Anterior cingulate cortex (tissue), 58 donors: Measurements from ENCODE around the gene TEX9.

Source experiments
- DNase-seq, 58 donors: peaks; one replicate each; lab custom pipeline; 2025; lab: John Stamatoyannopoulos, UW

Gene TEX9

DNA sequence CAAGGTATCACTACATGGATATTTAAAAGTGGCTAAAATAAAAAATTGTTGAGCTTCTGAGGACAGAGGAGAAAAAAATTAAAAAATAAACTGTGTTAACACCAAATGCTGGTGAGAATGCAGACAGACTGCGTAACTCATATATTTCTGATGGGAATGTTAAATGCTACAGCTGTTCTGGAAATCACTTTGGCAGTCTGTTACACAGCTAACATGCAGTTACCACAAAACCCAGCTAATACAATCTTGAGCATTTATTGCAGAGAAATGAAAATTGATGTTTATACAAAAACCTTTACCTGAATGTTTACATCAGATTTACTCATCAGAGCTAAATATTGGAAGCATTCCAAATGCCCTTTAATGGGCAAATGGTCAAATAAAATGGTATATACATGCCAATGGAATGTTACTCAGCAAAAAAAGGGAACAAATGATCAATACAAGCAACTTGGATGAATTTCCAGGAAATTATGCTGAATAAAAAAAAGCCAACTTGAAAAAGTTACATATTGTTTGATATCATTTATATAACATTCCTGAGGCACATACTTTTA lies 75.1 kb downstream of the TEX9 start:
- DNase-seq, result no peak

DNA sequence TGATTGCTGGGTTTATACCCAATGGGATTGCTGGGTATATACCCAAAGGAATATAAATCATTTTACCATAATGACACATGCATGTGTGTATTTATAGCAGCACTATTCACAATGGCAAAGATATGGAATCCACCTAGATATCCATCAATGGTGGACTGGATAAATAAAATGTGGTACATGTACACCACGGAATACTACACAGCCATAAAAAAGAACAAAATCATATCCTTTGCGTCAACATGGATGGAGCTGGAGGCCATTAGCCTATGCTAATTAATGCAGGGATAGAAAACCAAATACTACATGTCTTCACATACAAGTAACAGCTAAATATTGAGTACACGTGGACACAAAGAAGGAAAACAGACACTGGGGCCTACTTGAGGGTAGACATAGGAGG lies 77.1 kb downstream of the TEX9 start:
- DNase-seq, result no peak

DNA sequence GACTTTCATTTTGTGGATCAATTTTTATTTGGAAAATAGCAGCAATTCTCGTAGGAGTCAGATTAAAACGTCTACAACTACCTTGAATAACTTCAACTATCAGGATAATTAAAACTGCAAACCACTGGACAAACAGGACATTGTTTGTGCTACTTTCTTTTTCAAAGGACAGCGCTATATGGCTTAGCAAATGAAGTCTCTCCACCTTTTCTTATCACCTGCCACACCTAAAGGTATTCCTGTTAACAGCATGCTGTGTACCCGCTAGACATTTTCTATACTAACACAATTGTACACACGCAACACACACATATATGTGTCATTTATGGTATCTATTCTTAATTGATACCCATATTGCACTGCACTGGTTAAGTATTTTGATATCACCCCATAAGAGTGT lies 80.5 kb downstream of the TEX9 start:
- no peak for DNase-seq

DNA sequence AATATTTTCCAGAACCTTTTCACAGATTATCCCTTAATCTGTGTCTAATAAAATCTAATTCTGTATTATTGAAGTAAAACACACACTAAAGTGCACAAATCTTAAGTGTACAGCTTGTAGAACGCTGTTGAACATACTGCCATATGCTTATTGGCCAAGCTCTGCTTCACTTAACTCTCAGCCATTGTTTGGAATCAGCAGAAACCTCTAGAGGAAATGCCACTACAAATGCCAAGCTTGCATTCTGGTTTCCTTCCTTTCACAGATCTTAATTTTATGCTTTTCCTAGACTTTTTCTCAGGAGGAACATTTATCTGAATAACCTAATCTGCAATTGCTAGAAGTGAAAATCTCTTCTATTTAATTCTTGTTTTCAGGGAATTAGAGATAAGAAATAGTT lies 89.6 kb downstream of the TEX9 start:
- no peak for DNase-seq

DNA sequence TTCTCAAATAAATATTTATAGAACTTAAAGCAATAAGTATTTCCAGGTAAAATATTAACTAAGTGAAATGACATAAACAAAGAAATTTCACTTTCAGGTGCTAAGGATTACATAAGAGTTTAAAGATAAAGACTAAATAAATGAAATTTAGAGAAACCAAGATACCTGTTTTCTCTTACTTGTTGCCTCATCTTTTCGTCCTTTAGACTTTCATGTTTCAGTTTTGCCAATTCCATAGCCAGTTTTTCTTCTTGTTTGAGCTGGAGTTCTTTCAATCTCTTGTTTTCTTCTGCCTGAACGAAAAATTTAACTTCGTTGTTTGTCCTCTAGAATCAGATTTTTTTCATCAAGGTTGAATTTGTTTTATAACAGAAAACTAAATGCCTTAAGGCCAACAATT lies 91.0 kb downstream of the TEX9 start:
- DNase-seq, result no peak

DNA sequence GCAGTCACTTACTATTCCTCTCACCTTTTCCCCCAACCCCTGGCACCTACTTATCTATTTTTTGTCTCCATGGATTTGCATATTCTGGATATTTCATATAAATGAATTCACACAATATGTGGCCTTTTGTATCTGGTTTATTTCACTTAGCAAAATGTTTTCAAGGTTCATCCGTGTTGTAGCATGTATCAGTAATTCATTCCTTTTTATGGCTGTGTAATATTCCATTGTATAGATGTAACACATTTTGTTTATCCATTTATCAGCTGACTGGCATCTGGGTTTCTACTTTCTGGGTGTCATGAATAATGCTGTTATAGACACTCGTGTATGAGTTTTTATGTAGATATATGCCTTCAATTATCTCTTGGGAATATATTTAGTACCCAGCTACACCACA lies 93.9 kb downstream of the TEX9 start:
- no peak for DNase-seq

DNA sequence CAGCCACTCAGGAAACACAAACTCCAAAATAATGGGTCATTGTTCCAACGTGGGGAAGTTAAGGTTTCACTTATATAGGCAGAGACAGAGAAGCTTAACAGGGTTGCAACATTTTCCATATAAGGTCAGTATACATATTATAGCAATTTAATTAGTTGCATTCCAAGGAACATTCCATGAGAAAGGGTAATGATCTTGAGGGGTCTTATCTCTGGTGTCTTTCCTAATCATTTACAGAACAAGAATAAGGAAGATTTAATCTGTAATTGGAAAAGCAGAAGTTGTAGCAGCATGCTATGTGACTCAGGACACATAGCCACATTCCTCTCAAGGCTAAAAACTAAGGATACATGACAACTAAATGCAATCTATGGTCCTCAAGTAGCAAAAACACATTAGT lies 94.8 kb downstream of the TEX9 start:
- no peak for DNase-seq

DNA sequence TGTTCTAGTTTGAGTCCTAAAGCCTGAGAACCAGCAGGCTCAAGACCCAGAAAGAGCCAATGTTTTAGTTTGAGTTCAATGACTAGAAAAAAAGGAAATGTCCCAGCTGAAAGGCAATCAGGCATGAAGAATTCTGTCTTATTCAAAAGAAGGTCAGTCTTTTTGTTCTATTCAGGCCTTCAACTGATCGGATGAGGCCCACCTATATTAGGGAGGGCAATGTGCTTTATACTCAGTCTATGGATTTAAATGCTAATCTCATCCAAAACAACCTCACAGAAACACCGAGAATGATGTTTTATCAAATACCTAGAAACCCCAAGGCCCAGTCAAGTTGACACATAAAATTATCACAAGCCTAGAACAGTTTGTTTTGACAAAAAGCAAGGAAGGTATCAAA lies 95.7 kb downstream of the TEX9 start:
- DNase-seq, result no peak

DNA sequence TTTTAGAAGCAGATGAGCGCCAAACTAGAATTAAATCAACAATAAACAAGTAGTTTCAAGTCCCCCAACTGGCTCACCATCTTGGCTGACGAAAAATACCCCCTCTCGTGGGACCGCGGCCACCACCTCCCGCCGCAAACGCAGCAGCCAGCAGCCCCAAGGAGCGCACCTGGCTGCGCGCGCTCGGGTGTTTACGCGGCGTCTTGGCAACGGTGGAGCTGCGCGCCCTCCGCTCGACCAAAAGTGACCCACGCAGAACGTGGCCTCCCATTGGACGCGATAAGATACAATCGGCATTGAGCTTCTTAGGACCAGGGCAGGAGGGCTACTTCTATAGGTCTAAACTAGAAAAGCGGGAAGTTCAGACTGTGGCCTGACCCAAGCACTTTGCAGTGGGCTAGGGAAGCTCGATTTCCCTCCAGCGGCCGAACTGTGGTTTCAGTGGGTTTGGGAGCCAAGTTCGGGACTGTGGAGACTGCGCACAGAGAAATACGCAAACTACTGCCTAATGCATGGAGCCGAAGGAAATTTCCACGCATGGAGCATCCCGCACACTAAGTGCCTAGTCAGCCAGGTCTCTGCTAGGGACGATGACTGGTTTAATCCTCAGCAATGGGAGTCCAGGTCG lies 99.8 kb downstream of the TEX9 start, which contains the start of gene MNS1:
Gene MNS1 (minus strand): TSS at position 245 of the 628 bp plus-strand sequence. CDS start 165 bp downstream, at position 80.
- DNase-seq, result peak; percentile 8 to 91 (median 76)

DNA sequence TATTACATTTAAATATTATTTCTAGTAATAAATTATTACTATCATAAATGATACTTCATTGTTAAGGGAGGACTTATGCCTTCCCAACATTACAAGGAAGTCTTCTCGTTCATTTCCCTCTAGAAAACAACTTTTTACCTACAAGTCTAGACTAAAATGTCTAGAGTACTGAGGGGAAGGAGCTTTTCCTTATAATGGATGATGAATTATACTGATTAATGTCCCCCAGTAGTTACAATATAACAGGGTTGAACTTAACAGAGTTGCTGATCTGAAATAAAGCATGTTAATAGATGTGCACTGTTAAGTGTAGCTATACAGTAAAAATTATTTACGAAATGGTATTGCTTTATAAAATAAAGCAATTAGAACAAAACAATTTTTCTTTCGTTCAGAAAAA lies 102.4 kb downstream of the TEX9 start:
- no peak for DNase-seq

DNA sequence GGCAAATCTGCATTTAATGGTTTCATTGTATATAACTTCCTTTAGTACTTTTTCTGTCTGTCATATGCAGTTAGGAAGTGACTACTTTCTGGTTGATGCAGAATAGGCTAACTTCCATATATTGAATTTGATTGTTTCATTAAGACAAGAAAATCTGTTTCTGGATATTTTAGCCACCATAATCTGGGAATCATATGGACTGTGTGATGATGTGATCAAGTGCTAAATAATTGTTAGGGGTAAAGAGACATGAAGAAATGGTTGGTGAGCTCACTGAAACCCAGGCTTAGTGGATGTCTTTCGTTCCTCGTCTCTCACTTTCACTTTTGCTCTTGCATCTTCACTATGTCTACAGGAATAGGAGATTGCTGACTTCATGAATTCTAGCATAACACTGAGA lies 103.2 kb downstream of the TEX9 start:
- no peak for DNase-seq

DNA sequence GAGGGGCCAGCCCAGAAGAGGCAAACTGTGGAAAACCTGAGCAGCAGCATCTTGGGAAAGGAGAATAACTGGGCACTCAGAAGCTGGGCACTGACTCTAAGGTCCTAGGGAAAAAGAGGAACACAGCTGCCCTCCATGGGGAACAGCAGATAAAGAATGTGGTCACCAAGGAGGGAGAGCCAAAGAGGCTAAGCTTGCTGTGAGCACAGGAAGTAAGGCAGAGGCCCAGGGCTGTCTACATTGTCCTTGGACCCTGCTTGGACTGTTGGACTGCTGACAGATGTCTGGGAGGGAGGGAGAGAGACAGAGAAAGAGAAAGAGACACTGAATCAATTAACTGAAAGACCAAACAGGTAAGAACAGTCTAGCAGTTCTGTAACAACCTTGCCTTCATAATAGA lies 104.3 kb downstream of the TEX9 start:
- DNase-seq, result no peak

DNA sequence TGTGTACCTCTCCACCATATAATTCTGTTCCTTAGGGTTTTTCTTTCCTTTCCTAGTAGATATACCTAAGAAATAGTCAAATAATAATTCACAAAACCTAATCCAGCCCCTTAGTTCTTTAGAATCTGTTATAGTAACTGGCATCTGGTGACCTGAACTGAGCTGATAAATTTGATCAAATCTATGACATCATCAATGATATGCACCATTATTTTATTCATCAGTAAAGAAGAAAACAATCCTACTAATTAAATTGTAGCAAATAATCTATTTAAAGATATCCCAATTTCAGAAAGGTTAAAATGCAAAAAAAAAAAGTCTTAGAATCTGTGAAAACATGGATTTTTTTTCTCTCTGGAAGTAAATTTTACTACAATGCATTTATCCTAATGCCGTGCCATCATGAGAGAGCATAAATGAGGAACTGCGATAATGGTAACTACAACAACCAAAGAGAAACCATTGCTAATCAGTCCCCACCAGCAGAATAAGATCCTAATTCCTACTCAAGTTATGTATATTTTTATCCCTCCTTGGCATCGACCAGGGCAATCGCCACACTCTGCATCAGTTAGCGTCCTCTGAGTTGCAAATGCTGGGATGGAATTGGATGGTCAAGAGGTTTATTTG lies 106.3 kb downstream of the TEX9 start:
- DNase-seq, result no peak

DNA sequence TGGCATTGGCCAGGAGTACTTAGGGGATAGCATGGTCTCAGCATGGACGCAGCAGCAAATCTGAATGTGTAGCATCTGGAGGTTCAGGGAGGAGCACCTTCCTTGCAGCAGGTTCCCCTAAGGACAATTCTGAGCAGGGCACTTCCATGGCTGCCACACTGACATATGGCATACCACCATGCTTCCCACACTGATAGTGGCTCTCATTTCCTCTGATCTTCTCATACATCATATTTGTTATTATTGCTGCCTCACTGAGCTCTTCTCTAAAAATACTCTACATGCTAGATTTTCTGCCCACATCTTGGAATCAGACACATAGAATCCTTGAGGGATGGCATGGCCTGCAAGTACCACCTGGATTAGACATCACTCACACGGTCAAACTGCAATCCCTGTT lies 107.1 kb downstream of the TEX9 start:
- no peak for DNase-seq

DNA sequence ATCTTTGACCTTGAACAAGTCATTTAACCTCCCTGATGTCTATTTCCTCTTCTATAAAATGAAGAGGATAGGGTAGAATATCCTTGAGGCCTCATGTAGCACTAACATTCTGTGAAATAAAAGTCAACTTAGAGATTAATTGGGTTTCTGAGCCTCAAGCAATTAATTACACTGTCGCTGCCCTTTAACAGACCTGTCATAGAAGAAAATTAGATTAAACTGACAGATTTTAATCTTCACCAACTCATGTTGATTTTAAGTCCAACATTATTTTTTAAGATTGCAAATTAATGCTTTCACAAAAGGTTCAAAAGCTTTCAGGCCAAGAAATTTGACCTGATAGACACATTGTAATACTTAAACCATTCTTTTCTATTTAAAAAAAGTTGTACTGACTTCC lies 107.8 kb downstream of the TEX9 start:
- no peak for DNase-seq

DNA sequence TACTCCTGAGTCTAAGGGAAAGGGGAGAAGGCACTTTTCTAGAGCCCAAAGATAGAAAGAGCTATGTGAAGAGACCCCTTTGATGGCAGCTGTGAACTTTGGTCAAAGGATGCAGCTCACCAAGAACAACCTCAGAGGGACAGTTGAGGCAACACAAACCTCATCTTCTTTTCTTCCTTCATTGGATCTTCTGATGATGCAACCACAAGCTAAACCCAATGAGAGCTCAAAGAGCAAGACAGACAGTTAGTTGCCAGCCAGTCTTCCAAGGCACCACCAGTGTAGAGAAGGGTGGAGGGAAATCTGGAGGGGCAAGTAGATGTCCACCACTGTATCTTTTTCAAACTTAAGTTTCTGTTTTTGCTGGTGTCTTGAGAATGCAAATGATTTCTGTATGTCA lies 110.1 kb downstream of the TEX9 start:
- no peak for DNase-seq
